Duodenal mucosa (tissue), 2 donors: ENCODE measurements around the gene MDGA2.

Experiments used
- H3K27ac ChIP-seq: one replicate; pipeline ENCODE4 v1.7.0; 2013; ENCODE audit warnings: low read depth, low read length
- H3K27me3 ChIP-seq, 2 donors: one replicate each; pipeline ENCODE4 v1.7.0; 2013; ENCODE audit warnings: low read length in 2 of 2, control low read depth in 1 of 2; ENCODE audit not compliant: insufficient read depth in 2 of 2, control insufficient read depth in 1 of 2
- H3K36me3 ChIP-seq, 2 donors: one replicate each; pipeline ENCODE4 v1.7.0; 2013; ENCODE audit warnings: low read length in 2 of 2, control low read depth in 1 of 2; ENCODE audit not compliant: insufficient read depth in 2 of 2, control insufficient read depth in 1 of 2
- H3K4me1 ChIP-seq, 2 donors: one replicate each; pipeline ENCODE4 v1.7.0; 2013; ENCODE audit warnings: low read length in 2 of 2, control low read depth in 1 of 2; ENCODE audit not compliant: insufficient read depth in 2 of 2, control insufficient read depth in 1 of 2
- H3K4me3 ChIP-seq, 2 donors: one replicate each; pipeline ENCODE4 v1.7.0; 2013; ENCODE audit warnings: low read length in 2 of 2, low read depth in 1 of 2
- H3K9ac ChIP-seq, 2 donors: one replicate each; pipeline ENCODE4 v1.7.0; 2013; ENCODE audit warnings: low read length in 2 of 2, low read depth in 1 of 2
- H3K9me3 ChIP-seq, 2 donors: one replicate each; pipeline ENCODE4 v1.7.0; 2013; ENCODE audit warnings: low read length in 2 of 2, control low read depth in 1 of 2; ENCODE audit not compliant: control insufficient read depth in 1 of 2

MDGA2 gene

DNA sequence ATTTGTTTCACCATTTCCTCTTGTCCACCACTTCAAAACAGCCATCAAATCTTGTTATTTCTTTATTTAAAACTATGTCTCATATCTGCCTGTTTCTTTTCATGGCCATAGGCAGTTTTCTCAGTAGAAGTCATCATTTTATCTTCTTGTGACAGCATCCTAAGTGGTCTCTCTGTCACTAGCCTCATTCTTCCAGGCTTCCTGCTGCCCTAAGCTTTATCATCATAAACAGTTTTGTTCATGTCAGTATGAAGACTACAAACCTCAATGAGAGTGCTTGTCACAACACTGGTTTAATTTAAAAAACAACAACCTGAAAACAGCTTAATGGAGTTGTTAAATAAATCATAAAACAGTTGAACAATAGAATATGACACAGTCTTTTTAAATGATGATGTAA lies 636.1 kb downstream of the MDGA2 start:
- Histone ChIP-seq H3K9me3 (no peaks in the 10 kb centered on the region), H3K27me3 (no peaks in the 10 kb centered on the region), H3K36me3 (no peaks in the 10 kb centered on the region), H3K9ac (no peak overlapping the region), H3K4me3 (no peak overlapping the region), H3K4me1 (no peaks in the 10 kb centered on the region), H3K27ac (no peak overlapping the region)

DNA sequence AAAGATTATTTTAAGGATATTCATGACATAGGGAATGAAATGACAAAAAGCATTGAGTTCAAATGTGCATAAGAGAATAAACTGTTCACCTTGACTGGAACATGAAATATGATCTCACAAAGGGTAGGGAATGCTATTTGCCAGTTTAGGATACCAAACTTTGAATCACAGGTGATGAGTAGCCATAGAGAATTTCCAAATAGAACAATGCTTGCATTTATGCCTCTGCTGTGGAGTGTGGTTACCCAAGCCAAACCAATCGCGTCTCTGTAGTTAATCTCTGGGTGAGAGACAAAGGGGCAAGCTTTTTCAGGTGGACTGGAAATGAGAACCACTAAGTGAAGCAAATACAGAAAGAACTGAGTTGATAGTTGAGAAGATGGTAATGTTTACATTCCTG lies 652.7 kb downstream of the MDGA2 start:
- no peaks in the 10 kb centered on the region for H3K27me3 ChIP-seq
- no peaks in the 10 kb centered on the region for H3K9me3 ChIP-seq
- no peaks in the 10 kb centered on the region for H3K4me1 ChIP-seq
- no peak overlapping the region for H3K9ac ChIP-seq
- no peak overlapping the region for H3K4me3 ChIP-seq
- no peak overlapping the region for H3K27ac ChIP-seq
- H3K36me3 ChIP-seq, result no peaks in the 10 kb centered on the region

DNA sequence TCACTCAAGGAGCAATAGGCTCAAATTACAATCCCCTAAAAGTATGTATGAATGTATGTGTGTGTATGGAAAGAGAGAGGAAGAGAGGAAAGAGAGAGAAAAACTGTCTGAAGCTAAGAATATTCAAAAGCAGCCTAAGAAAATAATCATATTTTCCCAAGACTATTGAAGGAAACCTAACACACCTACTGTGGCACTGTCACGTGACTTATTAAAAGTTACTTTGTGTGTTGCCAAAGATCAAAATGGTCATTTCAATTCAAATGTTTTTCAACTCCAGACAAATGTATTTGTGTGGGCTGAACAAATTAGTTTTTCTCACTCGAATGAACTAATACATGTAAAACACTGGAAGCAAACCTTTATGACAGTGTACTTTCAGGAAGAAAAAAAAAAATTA lies 654.9 kb downstream of the MDGA2 start:
- Histone ChIP-seq H3K9ac (no peak overlapping the region), H3K36me3 (no peaks in the 10 kb centered on the region), H3K27ac (no peak overlapping the region), H3K9me3 (no peaks in the 10 kb centered on the region), H3K27me3 (no peaks in the 10 kb centered on the region), H3K4me1 (no peaks in the 10 kb centered on the region), H3K4me3 (no peak overlapping the region)

DNA sequence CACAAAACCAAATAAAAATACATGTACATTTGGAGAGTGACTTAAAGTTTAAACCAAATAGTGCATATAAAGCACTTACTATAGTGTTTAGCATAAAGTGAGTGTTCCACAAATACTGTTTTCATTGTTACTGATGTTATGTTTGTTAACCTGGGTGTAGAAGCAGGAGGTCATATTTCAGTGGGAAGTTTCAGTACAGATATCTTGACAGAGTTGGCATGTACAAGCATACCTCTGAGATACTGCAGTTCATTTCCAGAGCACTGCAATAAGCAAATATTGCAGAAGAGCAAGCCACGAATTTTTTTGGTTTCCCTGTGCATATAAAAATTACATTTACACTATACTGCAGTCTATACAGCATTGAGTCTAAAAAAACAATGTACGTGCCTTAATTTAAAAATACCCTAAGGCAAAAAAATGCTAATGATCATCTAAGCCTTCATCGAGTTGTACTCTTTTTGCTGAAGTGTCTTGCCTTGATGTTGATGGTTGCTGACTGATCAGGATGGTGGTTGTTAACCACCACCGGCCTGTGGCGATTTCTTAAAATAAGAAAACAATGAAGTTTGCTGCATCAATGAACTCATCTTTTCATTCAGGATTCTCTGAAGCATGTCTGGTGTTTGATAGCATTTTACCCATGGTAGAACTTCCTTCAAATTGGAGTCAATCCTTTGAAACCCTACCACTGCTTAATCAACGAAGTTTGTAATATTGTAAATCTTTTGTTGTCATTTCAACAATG lies 662.7 kb downstream of the MDGA2 start:
- no peaks in the 10 kb centered on the region for H3K27me3 ChIP-seq
- no peak overlapping the region for H3K4me3 ChIP-seq
- no peaks in the 10 kb centered on the region for H3K9me3 ChIP-seq
- no peaks in the 10 kb centered on the region for H3K36me3 ChIP-seq
- H3K27ac ChIP-seq, result no peak overlapping the region
- no peaks in the 10 kb centered on the region for H3K4me1 ChIP-seq
- no peak overlapping the region for H3K9ac ChIP-seq

DNA sequence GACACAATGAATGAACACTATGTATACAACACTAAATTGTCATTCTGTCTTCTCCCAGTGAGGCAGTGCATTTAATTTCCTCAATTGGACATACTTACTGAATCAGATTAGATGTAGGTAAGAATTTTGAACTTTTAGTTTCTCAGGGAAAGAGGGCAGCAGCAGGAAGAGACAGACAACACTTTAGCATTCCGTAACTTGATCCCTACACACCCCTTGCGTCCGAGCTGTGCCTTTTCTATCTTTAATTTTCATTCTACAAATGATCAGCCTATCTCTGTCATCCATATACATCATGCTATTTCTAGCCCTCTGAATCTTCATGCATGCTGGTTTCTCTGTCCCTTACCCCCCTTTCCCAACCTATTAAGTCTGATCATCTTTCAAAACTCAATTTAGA lies 665.8 kb downstream of the MDGA2 start:
- Histone ChIP-seq H3K36me3 (no peaks in the 10 kb centered on the region), H3K4me1 (no peaks in the 10 kb centered on the region)

DNA sequence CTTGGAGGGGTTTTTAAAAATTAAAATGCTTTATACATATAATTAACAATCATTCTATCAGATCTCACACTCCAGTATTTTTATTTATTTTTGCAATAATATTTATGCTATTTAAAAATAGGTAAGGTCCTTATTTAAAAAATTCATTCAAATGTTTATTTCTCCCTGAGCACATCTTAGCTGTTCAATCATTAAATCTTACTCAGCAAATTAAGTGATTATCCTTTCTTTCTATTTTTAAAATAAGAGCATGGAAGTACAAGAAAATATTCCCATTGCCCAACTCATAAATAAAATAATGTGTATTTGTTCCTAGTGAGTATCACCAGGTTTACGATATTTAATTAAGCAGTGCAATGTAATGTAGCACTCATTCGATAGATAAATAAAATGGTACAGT lies 666.7 kb downstream of the MDGA2 start:
- no peaks in the 10 kb centered on the region for H3K27me3 ChIP-seq
- H3K4me1 ChIP-seq, result no peaks in the 10 kb centered on the region
- H3K27ac ChIP-seq, result no peak overlapping the region
- H3K9ac ChIP-seq, result no peak overlapping the region
- no peaks in the 10 kb centered on the region for H3K36me3 ChIP-seq
- no peaks in the 10 kb centered on the region for H3K9me3 ChIP-seq
- no peak overlapping the region for H3K4me3 ChIP-seq

More for the DNA sequence above, 665.8 kb downstream of the MDGA2 start:
- H3K27ac ChIP-seq, result no peak overlapping the region
- H3K9ac ChIP-seq, result no peak overlapping the region
- H3K27me3 ChIP-seq, result no peaks in the 10 kb centered on the region
- no peaks in the 10 kb centered on the region for H3K9me3 ChIP-seq
- no peak overlapping the region for H3K4me3 ChIP-seq

DNA sequence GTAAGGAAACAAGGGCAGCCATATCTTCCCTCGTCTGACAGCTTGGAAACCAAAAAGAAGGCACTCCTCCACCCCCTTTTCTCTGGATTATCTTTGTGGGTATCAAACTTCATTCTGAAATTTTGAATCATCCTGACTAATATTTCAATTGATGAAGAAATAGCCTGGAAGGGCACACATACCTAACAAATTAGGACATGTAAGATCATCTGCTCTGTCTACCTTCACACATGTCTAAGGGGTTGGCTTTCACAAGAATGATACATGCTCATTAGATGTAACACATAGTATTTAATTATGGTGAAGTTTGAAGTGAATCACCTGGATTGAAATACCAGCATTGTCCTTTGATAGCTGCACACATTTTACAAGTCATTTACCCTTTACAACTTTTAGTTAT lies 675.7 kb downstream of the MDGA2 start:
- Histone ChIP-seq H3K4me1 (no peaks in the 10 kb centered on the region), H3K9ac (no peak overlapping the region), H3K4me3 (no peak overlapping the region), H3K9me3 (no peaks in the 10 kb centered on the region), H3K27ac (no peak overlapping the region), H3K36me3 (no peaks in the 10 kb centered on the region), H3K27me3 (no peaks in the 10 kb centered on the region)

DNA sequence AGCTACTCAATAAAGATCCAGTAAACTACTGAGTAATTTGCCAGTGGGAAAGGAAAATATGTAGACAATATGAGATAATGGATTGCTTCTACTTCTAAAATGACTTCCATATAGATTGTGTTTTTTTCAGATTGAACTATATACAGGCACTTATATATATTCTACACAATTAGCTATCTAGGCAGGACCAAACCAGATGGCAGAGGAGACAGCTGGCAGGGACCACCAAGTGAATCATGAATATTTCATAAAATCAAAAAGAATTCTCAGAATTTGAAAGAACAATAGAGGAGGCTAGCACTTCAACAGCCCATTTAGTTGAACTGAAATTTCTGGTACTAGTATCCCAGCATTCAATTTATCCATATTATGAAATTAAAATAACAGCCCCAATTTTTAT lies 685.8 kb downstream of the MDGA2 start:
- H3K9ac ChIP-seq, result no peak overlapping the region
- no peak overlapping the region for H3K4me3 ChIP-seq
- no peaks in the 10 kb centered on the region for H3K9me3 ChIP-seq
- no peaks in the 10 kb centered on the region for H3K27me3 ChIP-seq
- H3K27ac ChIP-seq, result no peak overlapping the region
- no peaks in the 10 kb centered on the region for H3K4me1 ChIP-seq
- H3K36me3 ChIP-seq, result no peaks in the 10 kb centered on the region

DNA sequence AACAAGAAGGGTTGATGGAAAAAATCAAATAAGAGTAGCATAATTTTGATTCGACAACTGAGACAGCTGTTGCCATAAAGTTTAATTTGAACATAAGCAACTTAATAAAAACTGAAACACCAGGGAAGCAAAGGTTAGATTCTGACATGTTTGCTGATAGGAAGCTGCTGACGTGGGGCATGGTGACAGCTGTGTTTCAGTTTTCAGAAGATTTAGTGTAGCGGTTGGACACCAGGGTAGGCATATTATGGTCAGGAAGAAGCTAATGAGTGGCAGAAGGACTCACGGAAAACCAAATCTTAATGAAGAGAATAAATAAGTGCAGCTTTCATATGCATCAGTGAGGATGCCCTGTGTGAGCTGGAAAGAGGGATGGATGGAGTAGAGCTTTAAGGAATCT lies 687.1 kb downstream of the MDGA2 start:
- H3K27ac ChIP-seq, result no peak overlapping the region
- H3K4me1 ChIP-seq, result no peaks in the 10 kb centered on the region
- no peaks in the 10 kb centered on the region for H3K36me3 ChIP-seq
- no peaks in the 10 kb centered on the region for H3K9me3 ChIP-seq
- no peak overlapping the region for H3K9ac ChIP-seq
- H3K4me3 ChIP-seq, result no peak overlapping the region
- H3K27me3 ChIP-seq, result no peaks in the 10 kb centered on the region

DNA sequence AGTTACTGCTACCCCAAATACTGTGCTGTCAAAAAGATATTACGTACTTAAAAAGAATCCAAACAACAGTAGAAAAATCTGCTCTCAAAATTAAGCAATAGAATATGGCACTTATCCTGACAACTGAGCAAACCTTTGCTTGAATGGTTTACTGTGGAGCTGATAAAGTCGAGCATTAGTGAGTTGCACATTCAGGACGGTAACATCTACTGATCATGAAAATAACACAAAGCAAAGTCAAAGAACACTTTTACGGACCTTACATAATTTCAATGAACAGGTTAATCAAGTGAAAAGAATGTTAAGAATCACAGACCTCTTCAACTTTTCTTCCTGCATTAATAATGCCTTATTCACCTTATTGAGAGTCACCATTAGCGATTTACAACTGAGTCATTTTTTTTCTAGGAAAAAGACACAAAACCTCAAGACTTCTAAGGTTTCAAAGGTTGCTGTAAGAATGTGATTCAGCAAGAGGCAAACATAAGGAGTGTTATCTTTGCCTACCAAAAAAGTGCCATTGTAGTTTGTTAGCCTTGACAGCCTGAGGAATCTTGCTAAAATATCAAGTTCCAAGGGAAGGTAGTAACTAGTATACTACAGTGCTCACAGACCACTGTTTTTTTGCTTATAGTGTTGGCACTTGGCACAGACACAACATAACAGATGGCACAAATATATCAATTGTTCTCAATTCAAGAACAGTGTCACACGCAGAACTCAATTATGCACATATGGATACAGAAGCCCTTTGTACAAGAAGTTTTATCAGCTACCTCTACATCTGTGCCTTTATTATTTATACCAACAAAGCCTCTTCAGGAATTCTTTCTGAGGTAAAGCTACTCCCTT lies 689.6 kb downstream of the MDGA2 start:
- H3K27ac ChIP-seq, result no peak overlapping the region
- H3K4me1 ChIP-seq, result no peaks in the 10 kb centered on the region
- no peaks in the 10 kb centered on the region for H3K36me3 ChIP-seq
- H3K9me3 ChIP-seq, result no peaks in the 10 kb centered on the region
- no peak overlapping the region for H3K4me3 ChIP-seq
- no peak overlapping the region for H3K9ac ChIP-seq
- no peaks in the 10 kb centered on the region for H3K27me3 ChIP-seq
